SK-N-MC (cell line): Measurements from ENCODE around the gene TTC9C.

ENCODE experiments used
- DNase-seq: peaks from one replicate; pipeline ENCODE4 v3.0.0-alpha.2; 2011; ENCODE audit warnings: low read depth, low spot score
- H3K27ac ChIP-seq: fragments of 200-600 bp; sonication (generic); 2 replicates; pipeline ENCODE4 v1.5.1; 2016; ENCODE audit warnings: mixed run types
- H3K36me3 ChIP-seq: fragments of 200-600 bp; sonication (generic); 2 replicates; pipeline ENCODE4 v1.6.1; 2017; ENCODE audit warnings: antibody characterized with exemption, low read length, mixed read lengths; ENCODE audit not compliant: insufficient read depth
- H3K4me3 ChIP-seq: fragments of 200-600 bp; sonication (generic); 2 replicates; pipeline ENCODE4 v1.5.1; 2016
- H3K9ac ChIP-seq: fragments of 200-600 bp; sonication (generic); 2 replicates; pipeline ENCODE4 v1.8.0; 2017; ENCODE audit warnings: mixed run types, mixed read lengths; ENCODE audit not compliant: insufficient read length
- H3K9me3 ChIP-seq: fragments of 200-600 bp; sonication (generic); 2 replicates; pipeline ENCODE4 v1.6.1; 2017; ENCODE audit warnings: low read depth, mild to moderate bottlenecking, antibody characterized with exemption, low read length, moderate library complexity, mixed read lengths
- FOXP2 ChIP-seq: optimal IDR thresholded peaks from 2 replicates; pipeline ENCODE3; 2011; ENCODE audit warnings: mild to moderate bottlenecking, moderate library complexity; ENCODE audit not compliant: insufficient read depth; ENCODE audit errors: extremely low read length, control extremely low read depth
- POLR2AphosphoS5 ChIP-seq: IDR thresholded peaks from 2 replicates; pipeline ENCODE4 v1.6.1; 2012; ENCODE audit warnings: mild to moderate bottlenecking, low read depth, low read length, borderline replicate concordance

Gene TTC9C

GRCh38 chr11:62787005-62787759 lies 58.9 kb downstream of the TTC9C start, which contains the start of gene TMEM179B:
Gene TMEM179B (plus strand): TSS chr11:62787402. CDS start chr11:62787432, 30 bp downstream.
- peaks cover 32% of the 10 kb centered on the region for H3K36me3 ChIP-seq
- H3K4me3 ChIP-seq, result peak within 1 kb of the TSS; percentile 85
- no peak for TF ChIP-seq FOXP2
- TF ChIP-seq POLR2AphosphoS5, result peak; percentile 99

More at GRCh38 chr11:62787005-62787759, 58.9 kb downstream of the TTC9C start, which contains the start of gene TMEM179B:
- Histone ChIP-seq H3K27ac (peak within 1 kb of the TSS; percentile 89), H3K9ac (peak within 1 kb of the TSS; percentile 92), H3K9me3 (no peaks in the 10 kb centered on the region)
- DNase-seq, result peak; percentile 88
